GM12892 (cell line): ENCODE data around the gene ATP5MG.

Experiments used
- POLR2A ChIP-seq: IDR thresholded peaks from 2 replicates; pipeline ENCODE4 v1.6.1; 2011; ENCODE audit warnings: low read depth, low read length, control low read depth
- POLR2AphosphoS5 ChIP-seq: IDR thresholded peaks from 2 replicates; pipeline ENCODE4 v1.6.1; 2011; ENCODE audit warnings: low read depth, low read length, control low read depth
- TAF1 ChIP-seq: IDR thresholded peaks from 2 replicates; pipeline ENCODE4 v1.6.1; 2011; ENCODE audit warnings: low read depth, mild to moderate bottlenecking, control low read depth, low read length, borderline replicate concordance

DNA sequence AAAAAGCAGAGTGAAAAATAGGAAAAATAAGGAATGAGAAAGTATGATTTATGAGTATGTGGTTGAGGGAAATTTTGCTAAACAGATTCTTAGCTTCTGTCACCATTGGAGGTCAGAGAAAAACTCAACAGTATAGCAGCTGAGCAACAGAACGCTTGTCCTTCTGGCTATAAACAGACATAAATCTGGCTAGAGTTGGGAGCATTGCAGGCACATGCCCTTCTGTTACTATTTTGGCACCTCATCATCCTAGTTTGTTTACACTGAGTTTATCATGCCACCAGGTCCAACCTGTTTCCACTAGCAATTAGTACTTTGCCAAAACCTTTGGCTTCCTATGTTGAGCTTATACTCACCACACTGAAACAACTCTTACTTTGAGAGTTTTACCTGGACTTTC is 35.1 kb upstream of the ATP5MG start:
- TF ChIP-seq POLR2AphosphoS5 (no peak), POLR2A (no peak), TAF1 (no peak)
